GM12878 (cell line): ENCODE results near the gene MCC. TPM values are rescaled to one million over a fixed set of nuclear protein-coding genes. Genes with fewer than 3 reads are reported as not detected.

ENCODE experiments used
- ATAC-seq: fragments of 200-7000 bp; cut with Tn5 transposase; 3 replicates; pipeline ENCODE4 v1.9.1; 2020; ENCODE audit warnings: mild to moderate bottlenecking, moderate library complexity
- BruUV-seq: library from RNA; stranded (reverse); fragments of 400-500 nt; replicated peaks from 2 replicates; lab custom pipeline; 2021; lab: Mats Ljungman, UMichigan
- CTCF ChIA-PET: fragments of 300-600 bp; sonication (Branson Sonifier 250); formaldehyde crosslinking; extraction: SDS; loops from one replicate; lab custom pipeline; 2021; ENCODE audit warnings: inconsistent platforms; lab: Yijun Ruan, JAX
- POLR2A ChIA-PET: fragments of 350-600 bp; formaldehyde crosslinking; extraction: SDS; loops from one replicate; lab custom pipeline; 2021; ENCODE audit warnings: inconsistent platforms; lab: Charles Lee
- RAD21 ChIA-PET: fragments of 300-600 bp; sonication (Branson Sonifier 250); formaldehyde crosslinking; loops from one replicate; lab custom pipeline; 2023; ENCODE audit warnings: antibody characterized with exemption; ENCODE audit not compliant: unreplicated experiment; lab: Charles Lee
- SMC1A ChIA-PET: fragments of 300-600 bp; sonication (Branson Sonifier 250); formaldehyde crosslinking; loops from one replicate; lab custom pipeline; 2023; ENCODE audit not compliant: unreplicated experiment, uncharacterized antibody; lab: Charles Lee
- DNase-seq: peaks from one replicate; pipeline ENCODE4 v3.0.0-alpha.2; 2011; ENCODE audit warnings: low read depth, low spot score
- FAIRE-seq: peaks from 3 replicates; lab custom pipeline; 2011; peaks lifted over from hg19 to GRCh38; lab: Jason Lieb, UNC
- H2AFZ ChIP-seq: 2 replicates; pipeline ENCODE4 v1.6.0; 2011; ENCODE audit warnings: low read depth, low read length, control low read depth; ENCODE audit not compliant: control insufficient read depth
- H3K27ac ChIP-seq: 2 replicates; pipeline ENCODE4 v1.5.1; 2011; ENCODE audit warnings: control low read depth; ENCODE audit not compliant: control insufficient read depth, insufficient read depth
- H3K27me3 ChIP-seq, 2 experiments: replicated peaks in 1 of 2; 2 replicates each; pipeline versions ENCODE4 v1.6.0 to v1.6.1; 2011; ENCODE audit warnings: low read length in 1 of 2; ENCODE audit not compliant: control insufficient read depth in 2 of 2, insufficient read depth in 2 of 2
- H3K36me3 ChIP-seq, 2 experiments: 2 replicates each; pipeline ENCODE4 v1.5.1; 2011; ENCODE audit warnings: low read length in 1 of 2; ENCODE audit not compliant: control insufficient read depth in 2 of 2, insufficient read depth in 2 of 2
- H3K4me1 ChIP-seq: 2 replicates; pipeline ENCODE4 v1.6.1; 2011; ENCODE audit warnings: mild to moderate bottlenecking, low read length, moderate library complexity, mixed read lengths; ENCODE audit not compliant: control insufficient read depth, insufficient read depth
- H3K4me2 ChIP-seq: 2 replicates; pipeline ENCODE4 v1.6.0; 2011; ENCODE audit warnings: control low read depth; ENCODE audit not compliant: control insufficient read depth, insufficient read depth
- H3K4me3 ChIP-seq: fragments of 200-600 bp; sonication (generic); 2 replicates; pipeline ENCODE4 v1.5.1; 2016
- H3K79me2 ChIP-seq: 2 replicates; pipeline ENCODE4 v1.6.0; 2011; ENCODE audit warnings: low read length; ENCODE audit not compliant: control insufficient read depth, insufficient read depth
- H3K9ac ChIP-seq: 2 replicates; pipeline ENCODE4 v1.8.0; 2011; ENCODE audit warnings: low read length, control low read depth, mixed read lengths; ENCODE audit not compliant: control insufficient read depth, insufficient read depth
- H3K9me3 ChIP-seq: replicated peaks from 3 replicates; pipeline ENCODE4 v1.5.1; 2011; ENCODE audit warnings: mild to moderate bottlenecking, low read length; ENCODE audit not compliant: control insufficient read depth, insufficient read depth
- H4K20me1 ChIP-seq: 2 replicates; pipeline ENCODE4 v1.6.0; 2011; ENCODE audit not compliant: control insufficient read depth, insufficient read depth
- ESRRA ChIP-seq: IDR thresholded peaks from 2 replicates; pipeline ENCODE4 v1.6.1; 2012; ENCODE audit warnings: mild to moderate bottlenecking, low read length, improper control_type of control experiment
- MLLT1 ChIP-seq: fragments of 450-650 bp; IDR thresholded peaks from 2 replicates; pipeline ENCODE4 v1.6.1; 2016; ENCODE audit warnings: mild to moderate bottlenecking
- NFYB ChIP-seq: IDR thresholded peaks from 2 replicates; pipeline ENCODE4 v1.6.1; 2011; ENCODE audit warnings: low read depth, mild to moderate bottlenecking, low read length, improper control_type of control experiment, moderate library complexity; ENCODE audit not compliant: insufficient read depth
- NRF1 ChIP-seq: conservative IDR thresholded peaks from 2 replicates; pipeline ENCODE4 v1.6.1; 2011; ENCODE audit warnings: mild to moderate bottlenecking, low read depth, low read length, improper control_type of control experiment
- POLR2AphosphoS2 ChIP-seq: IDR thresholded peaks from 2 replicates; pipeline ENCODE4 v1.6.1; 2011; ENCODE audit warnings: low read depth, mild to moderate bottlenecking, low read length, improper control_type of control experiment, moderate library complexity
- RUNX3 ChIP-seq: IDR thresholded peaks from 2 replicates; pipeline ENCODE4 v1.6.1; 2012; ENCODE audit warnings: low read length, inconsistent platforms
- SIX5 ChIP-seq: IDR thresholded peaks from 2 replicates; pipeline ENCODE4 v1.6.1; 2011; ENCODE audit warnings: mild to moderate bottlenecking, low read depth, low read length, moderate library complexity; ENCODE audit not compliant: severe bottlenecking
- SMC3 ChIP-seq: IDR thresholded peaks from 2 replicates; pipeline ENCODE4 v1.6.1; 2011; ENCODE audit warnings: low read length, improper control_type of control experiment, borderline replicate concordance
- SUPT20H ChIP-seq: IDR thresholded peaks from 2 replicates; pipeline ENCODE4 v1.6.1; 2011; ENCODE audit warnings: low read depth, mild to moderate bottlenecking, low read length, moderate library complexity, borderline replicate concordance; ENCODE audit not compliant: control insufficient read depth
- TARDBP ChIP-seq: IDR thresholded peaks from 2 replicates; pipeline ENCODE4 v1.6.1; 2016; ENCODE audit warnings: borderline replicate concordance
- ZBED1 ChIP-seq: IDR thresholded peaks from 2 replicates; pipeline ENCODE4 v1.6.1; 2016; ENCODE audit warnings: borderline replicate concordance
- ZNF274 ChIP-seq: IDR thresholded peaks from one replicate; pipeline ENCODE4 v1.8.0; 2011; ENCODE audit not compliant: insufficient read length, insufficient read depth
- ZSCAN29 ChIP-seq: fragments of 450-650 bp; IDR thresholded peaks from 2 replicates; pipeline ENCODE4 v1.6.1; 2017; ENCODE audit warnings: mild to moderate bottlenecking, moderate library complexity
- WGBS: methylation state at CpG from one replicate; pipeline ENCODE4 v1.1.6; 2016; ENCODE audit warnings: low lambda C conversion rate; ENCODE audit not compliant: insufficient replicate concordance, insufficient coverage; ENCODE audit errors: missing lambda C conversion rate; 5-methylcytosine and 5-hydroxymethylcytosine counted together
- in situ Hi-C: fragments of 300-500 bp; cut with MboI; formaldehyde crosslinking; loops from 9 replicates; pipeline ENCODE4 v1.14.3; 2018; ENCODE audit warnings: mixed read lengths
- intact Hi-C: fragments of 100-400 bp; cut with micrococcal nuclease; formaldehyde crosslinking; loops from one replicate; pipeline ENCODE4 v1.14.2; 2022; ENCODE audit not compliant: unreplicated experiment
- polyA plus RNA-seq, 11 experiments: library from polyadenylated mRNA; depleted of rRNA in 4 of 11; unstranded in 6 of 11; stranded (reverse) in 5 of 11; fragments of >200 nt; fragmentation: Nextera tagmentation in 4 of 11; fragmentation: Illumina TruSeq in 1 of 11; extraction: Ambion mirVana in 4 of 11; extraction: Trizol in 1 of 11; gene quantifications; 1 replicate in 1 of 11; 2 replicates in 10 of 11; pipeline versions ENCODE4 v1.2.1 to v1.2.3, GENCODE V29; 2011 to 2016; ENCODE audit warnings: inconsistent platforms in 2 of 11, missing spikeins in 2 of 11, low read depth in 1 of 11
- total RNA-seq, 4 experiments: library from RNA; depleted of rRNA in 3 of 4; stranded (reverse); fragments of >200 nt in 3 of 4; fragmentation: Illumina TruSeq in 1 of 4; extraction: Trizol in 1 of 4; gene quantifications; 2 replicates each; pipeline versions ENCODE4 v1.2.1 to v1.2.3, GENCODE V29; 2013 to 2021

Gene MCC
- total and polyA plus RNA-seq, 10 of the 15 experiments (the other 5 are each of a cell fraction or from before 2014, with no cell fraction given): 0.03 to 0.86 (median 0.16) TPM

- SMC1A ChIA-PET: interaction anchor here (0.9 kb wide), 1 partner anchor 84 kb away, joined by 4 read pairs; no protein-coding TSS in a partner anchor
- no peak overlapping the region for H3K27ac ChIP-seq
- no peak overlapping the region for H3K9ac ChIP-seq
- FAIRE-seq (no peak), DNase-seq (no peak), ATAC-seq (no peak)
- no peak overlapping the region for H2AFZ ChIP-seq
- intact Hi-C loops: no loop called here
- no TSS peak for BruUV-seq
- H3K36me3 ChIP-seq: no peaks in the 10 kb centered on the region
- H4K20me1 ChIP-seq: no peaks in the 10 kb centered on the region
- no peak overlapping the region for H3K4me2 ChIP-seq
- RAD21 ChIA-PET: no interaction called here
- H3K27me3 ChIP-seq: no peaks in the 10 kb centered on the region; a peak in 1 of 4 replicates
- CTCF ChIA-PET: interaction anchor here (0.9 kb wide), 1 partner anchor 11 kb away, joined by 3 read pairs; no protein-coding TSS in a partner anchor
- TF ChIP-seq NFYB: no peak
- TF ChIP-seq ZNF274: no peak
- no peak for TF ChIP-seq ZSCAN29
- TF ChIP-seq MLLT1: no peak
- TF ChIP-seq POLR2AphosphoS2: no peak
- no peak for TF ChIP-seq TARDBP
- TF ChIP-seq ZBED1: no peak
- no peak for TF ChIP-seq NRF1
- no peak for TF ChIP-seq SUPT20H
- no peak for TF ChIP-seq SMC3
- TF ChIP-seq ESRRA: no peak
- no peak for TF ChIP-seq RUNX3
- no peak for TF ChIP-seq SIX5
- H3K9me3 ChIP-seq: no peaks in the 10 kb centered on the region
- H3K4me1 ChIP-seq: no peaks in the 10 kb centered on the region
- WGBS: 62% methylated on average over 10 of the region's 10 CpGs
- POLR2A ChIA-PET: no interaction called here
- in situ Hi-C loops: no loop called here
- H3K79me2 ChIP-seq: no peaks in the 10 kb centered on the region
- no peak overlapping the region for H3K4me3 ChIP-seq
Observed at GRCh38 chr5:113236536-113237288, 251.5 kb downstream of the MCC start.
